ENCODE data around the gene SFTA2.

DNA sequence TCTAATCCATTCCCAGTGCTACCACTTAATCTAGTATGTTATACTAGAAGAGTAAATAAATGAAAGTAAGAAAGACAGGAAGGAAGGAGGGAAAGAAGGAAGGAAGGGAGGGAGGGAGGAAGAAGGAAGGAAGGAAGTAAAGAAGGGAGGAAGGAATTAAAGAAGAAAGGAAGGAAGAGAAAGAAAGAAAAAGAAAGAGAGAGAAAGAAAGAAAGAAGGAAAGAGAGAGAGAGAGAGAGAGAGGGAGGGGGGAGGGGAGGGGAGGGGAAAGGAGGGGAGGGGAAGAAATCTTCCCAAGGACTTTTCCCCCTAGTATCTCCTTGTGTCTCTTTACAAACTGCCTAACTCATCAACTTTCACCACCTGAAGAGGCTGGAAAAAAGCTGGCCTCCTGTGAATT, 30.7 kb upstream of the SFTA2 start:
- TF ChIP-seq, protein P1, sequence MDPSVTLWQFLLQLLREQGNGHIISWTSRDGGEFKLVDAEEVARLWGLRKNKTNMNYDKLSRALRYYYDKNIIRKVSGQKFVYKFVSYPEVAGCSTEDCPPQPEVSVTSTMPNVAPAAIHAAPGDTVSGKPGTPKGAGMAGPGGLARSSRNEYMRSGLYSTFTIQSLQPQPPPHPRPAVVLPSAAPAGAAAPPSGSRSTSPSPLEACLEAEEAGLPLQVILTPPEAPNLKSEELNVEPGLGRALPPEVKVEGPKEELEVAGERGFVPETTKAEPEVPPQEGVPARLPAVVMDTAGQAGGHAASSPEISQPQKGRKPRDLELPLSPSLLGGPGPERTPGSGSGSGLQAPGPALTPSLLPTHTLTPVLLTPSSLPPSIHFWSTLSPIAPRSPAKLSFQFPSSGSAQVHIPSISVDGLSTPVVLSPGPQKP (IDR thresholded peaks at IDR 0.05; ENCODE audit: low read depth, low read length) = no peak
- TF ChIP-seq, protein P2, sequence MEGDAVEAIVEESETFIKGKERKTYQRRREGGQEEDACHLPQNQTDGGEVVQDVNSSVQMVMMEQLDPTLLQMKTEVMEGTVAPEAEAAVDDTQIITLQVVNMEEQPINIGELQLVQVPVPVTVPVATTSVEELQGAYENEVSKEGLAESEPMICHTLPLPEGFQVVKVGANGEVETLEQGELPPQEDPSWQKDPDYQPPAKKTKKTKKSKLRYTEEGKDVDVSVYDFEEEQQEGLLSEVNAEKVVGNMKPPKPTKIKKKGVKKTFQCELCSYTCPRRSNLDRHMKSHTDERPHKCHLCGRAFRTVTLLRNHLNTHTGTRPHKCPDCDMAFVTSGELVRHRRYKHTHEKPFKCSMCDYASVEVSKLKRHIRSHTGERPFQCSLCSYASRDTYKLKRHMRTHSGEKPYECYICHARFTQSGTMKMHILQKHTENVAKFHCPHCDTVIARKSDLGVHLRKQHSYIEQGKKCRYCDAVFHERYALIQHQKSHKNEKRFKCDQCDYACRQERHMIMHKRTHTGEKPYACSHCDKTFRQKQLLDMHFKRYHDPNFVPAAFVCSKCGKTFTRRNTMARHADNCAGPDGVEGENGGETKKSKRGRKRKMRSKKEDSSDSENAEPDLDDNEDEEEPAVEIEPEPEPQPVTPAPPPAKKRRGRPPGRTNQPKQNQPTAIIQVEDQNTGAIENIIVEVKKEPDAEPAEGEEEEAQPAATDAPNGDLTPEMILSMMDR (IDR thresholded peaks at IDR 0.05 in 2 of 3, conservative IDR thresholded peaks at IDR 0.05 in 1 of 3; ENCODE audit: control insufficient read depth in 2 of 3, extremely low read depth in 1 of 3, insufficient read depth in 1 of 3, low read depth in 3 of 3, low read length in 3 of 3) = no peak
- no peak for TF ChIP-seq HDAC2 (IDR thresholded peaks at IDR 0.05)
- TF ChIP-seq BMI1 (IDR thresholded peaks at IDR 0.05; ENCODE audit: borderline replicate concordance) = no peak
- no peak for TF ChIP-seq MXI1 (IDR thresholded peaks at IDR 0.05; ENCODE audit: low read depth, low read length)
